ENCODE data around the gene CFAP43. TPM values are rescaled to one million over a fixed set of nuclear protein-coding genes. Genes with fewer than 3 reads are reported as not detected.

Gene CFAP43
- total RNA-seq = under 1 TPM in 3 of 4 donors, not detected in 1; 0.16 to 0.45 (median 0.40) TPM

GRCh38 chr10:104231784-104232612 is at the start of gene CFAP43:
CFAP43 (minus strand) TSS chr10:104232364; CDS start chr10:104232246, 118 bp downstream.
- H3K27ac ChIP-seq = peak within 1 kb of the TSS in 2 of 4 donors; percentile 53 to 66

GRCh38 chr10:104281694-104282093 is 49.5 kb upstream of the CFAP43 start:
- no peak overlapping the region for H3K27ac ChIP-seq
- ATAC-seq = no peak
- 74 to 87% methylated on average over 2 to 3 of the region's 3 CpGs for WGBS, 2 donors (ENCODE audit: low coverage in 1 of 2)
- no peak for TF ChIP-seq POLR2A (IDR thresholded peaks at IDR 0.05)
- no peaks in the 10 kb centered on the region for H3K4me1 ChIP-seq
- H3K9me3 ChIP-seq = no peaks in the 10 kb centered on the region
- no peaks in the 10 kb centered on the region for H3K36me3 ChIP-seq
- H3K27me3 ChIP-seq = peaks cover 7% of the 10 kb centered on the region
- H3K4me3 ChIP-seq = no peak overlapping the region

More at GRCh38 chr10:104231784-104232612, at the start of gene CFAP43:
- Histone ChIP-seq H3K9me3 (peaks cover 0 to 6% (median 0%) of the 10 kb centered on the region in 3 donors), H3K4me1 (peaks cover 0 to 17% (median 5%) of the 10 kb centered on the region in 3 donors), H3K4me3 (peak within 1 kb of the TSS; percentile 79 to 86), H3K36me3 (no peaks in the 10 kb centered on the region), H3K27me3 (peaks cover 13% of the 10 kb centered on the region)
- 0 to 1% methylated on average over 11 to 14 of the region's 60 CpGs for WGBS, 2 donors (ENCODE audit: low coverage in 1 of 2)
- TF ChIP-seq POLR2AphosphoS5 (IDR thresholded peaks at IDR 0.05) (peak; percentile 41), CTCF (IDR thresholded peaks at IDR 0.05) (peak in 1 of 4 experiments; percentile 10), POLR2A (IDR thresholded peaks at IDR 0.05) (peak in 1 of 2 donors; percentile 32), EP300 (IDR thresholded peaks at IDR 0.05) (no peak)
- peak; percentile 100 for ATAC-seq

GRCh38 chr10:104279550-104280259 is 47.5 kb upstream of the CFAP43 start:
- peaks cover 0 to 5% (median 0%) of the 10 kb centered on the region in 3 donors for H3K4me1 ChIP-seq
- ATAC-seq = no peak
- TF ChIP-seq POLR2A (IDR thresholded peaks at IDR 0.05) (no peak), POLR2AphosphoS5 (IDR thresholded peaks at IDR 0.05) (no peak), EP300 (IDR thresholded peaks at IDR 0.05) (no peak), CTCF (IDR thresholded peaks at IDR 0.05) (no peak)
- no peaks in the 10 kb centered on the region for H3K36me3 ChIP-seq
- no peak overlapping the region for H3K4me3 ChIP-seq
- peaks cover 19% of the 10 kb centered on the region for H3K27me3 ChIP-seq
- 93 to 94% methylated on average over 2 to 3 of the region's 3 CpGs for WGBS, 2 donors (ENCODE audit: low coverage in 1 of 2)
- no peaks in the 10 kb centered on the region for H3K9me3 ChIP-seq
- H3K27ac ChIP-seq = no peak overlapping the region

GRCh38 chr10:104277785-104278184 is 45.6 kb upstream of the CFAP43 start:
- Histone ChIP-seq H3K27me3 (peaks cover 24% of the 10 kb centered on the region), H3K9me3 (no peaks in the 10 kb centered on the region), H3K4me1 (peaks cover 0 to 8% (median 0%) of the 10 kb centered on the region in 3 donors), H3K4me3 (no peak overlapping the region), H3K36me3 (no peaks in the 10 kb centered on the region), H3K27ac (no peak overlapping the region)
- TF ChIP-seq POLR2AphosphoS5 (IDR thresholded peaks at IDR 0.05) = no peak
- no peak for TF ChIP-seq EP300 (IDR thresholded peaks at IDR 0.05)
- no peak for TF ChIP-seq CTCF (IDR thresholded peaks at IDR 0.05)
- TF ChIP-seq POLR2A (IDR thresholded peaks at IDR 0.05) = no peak
- 67 to 76% methylated on average over 2 of the region's 2 CpGs for WGBS, 2 donors (ENCODE audit: low coverage in 1 of 2)
- no peak for ATAC-seq

GRCh38 chr10:104276192-104276591 is 44.0 kb upstream of the CFAP43 start:
- H3K27ac ChIP-seq = no peak overlapping the region
- TF ChIP-seq EP300 (IDR thresholded peaks at IDR 0.05) (no peak), CTCF (IDR thresholded peaks at IDR 0.05) (no peak), POLR2AphosphoS5 (IDR thresholded peaks at IDR 0.05) (no peak), POLR2A (IDR thresholded peaks at IDR 0.05) (no peak)
- H3K36me3 ChIP-seq = no peaks in the 10 kb centered on the region
- peaks cover 0 to 8% (median 0%) of the 10 kb centered on the region in 3 donors for H3K4me1 ChIP-seq
- no peak for ATAC-seq
- no peaks in the 10 kb centered on the region for H3K9me3 ChIP-seq
- H3K27me3 ChIP-seq = peaks cover 24% of the 10 kb centered on the region
- H3K4me3 ChIP-seq = no peak overlapping the region
- WGBS, 2 donors (ENCODE audit: low coverage in 1 of 2) = 50% methylated on average over 1 of the region's 1 CpG

All from gastroesophageal sphincter (tissue), 4 donors.